Upper lobe of right lung (tissue), 1 donor: ENCODE measurements around the gene ANKS1B. TPM values are rescaled to one million over a fixed set of nuclear protein-coding genes. Genes with fewer than 3 reads are reported as not detected.

Experiments
- ATAC-seq: fragments of 200-7000 bp; cut with Tn5 transposase; one replicate; pipeline ENCODE4 v1.9.1; 2020; ENCODE audit warnings: mild to moderate bottlenecking, moderate library complexity
- DNase-seq: peaks from one replicate; pipeline ENCODE4 v3.0.0-alpha.2; 2020
- H3K27ac ChIP-seq: fragments of 200-600 bp; one replicate; pipeline ENCODE4 v1.8.0; 2022
- H3K27me3 ChIP-seq: fragments of 200-600 bp; one replicate; pipeline ENCODE4 v1.8.0; 2022; ENCODE audit warnings: mild to moderate bottlenecking
- H3K36me3 ChIP-seq: fragments of 200-600 bp; one replicate; pipeline ENCODE4 v1.8.0; 2022
- H3K4me1 ChIP-seq: fragments of 200-600 bp; one replicate; pipeline ENCODE4 v1.8.0; 2022
- H3K4me3 ChIP-seq: fragments of 200-600 bp; one replicate; pipeline ENCODE4 v1.8.0; 2022; ENCODE audit warnings: mild to moderate bottlenecking
- H3K9me3 ChIP-seq: fragments of 200-600 bp; one replicate; pipeline ENCODE4 v1.8.0; 2022
- CTCF ChIP-seq: fragments of 200-600 bp; IDR thresholded peaks from one replicate; pipeline ENCODE4 v1.8.0; 2022; ENCODE audit warnings: antibody characterized with exemption
- intact Hi-C: fragments of 100-400 bp; cut with DNase I; formaldehyde crosslinking; loops from one replicate; pipeline ENCODE4 v1.11.0; 2022
- total RNA-seq: library from RNA; stranded (reverse); fragmentation: NEBNext Ultra II Directional; extraction: Animal tissue kit (Norgen Biotek cat#: 25700); gene quantifications from one replicate; pipeline ENCODE4 v1.2.1, GENCODE V29; 2021
- donor health status: DM: no; HTN: yes; CAD: no; lungs with severe emphysema.

Gene ANKS1B
- total RNA-seq, 1 donor from 2014 or later = 5.3 TPM

GRCh38 chr12:98743362-98743953 is 1241.3 kb downstream of the ANKS1B start:
- peaks cover 21% of the 10 kb centered on the region for H3K27me3 ChIP-seq
- no peak for DNase-seq
- no peak for ATAC-seq
- intact Hi-C loops = no loop called here
- no peaks in the 10 kb centered on the region for H3K9me3 ChIP-seq
- H3K27ac ChIP-seq = no peak overlapping the region
- peak; percentile 36 for TF ChIP-seq CTCF
- H3K4me1 ChIP-seq = no peaks in the 10 kb centered on the region
- no peaks in the 10 kb centered on the region for H3K36me3 ChIP-seq
- H3K4me3 ChIP-seq = no peak overlapping the region

- Histone ChIP-seq H3K9me3 (no peaks in the 10 kb centered on the region), H3K27me3 (peaks cover 17% of the 10 kb centered on the region), H3K4me3 (no peak overlapping the region), H3K4me1 (peaks cover 2% of the 10 kb centered on the region), H3K36me3 (no peaks in the 10 kb centered on the region), H3K27ac (no peak overlapping the region)
- ATAC-seq (no peak), DNase-seq (no peak)
- TF ChIP-seq CTCF = no peak
- intact Hi-C loops = no loop called here
These were observed 1243.0 kb downstream of the ANKS1B start for GRCh38 chr12:98741556-98742265.

GRCh38 chr12:98741196-98741555 is 1243.6 kb downstream of the ANKS1B start:
- intact Hi-C loops = no loop called here
- H3K9me3 ChIP-seq = no peaks in the 10 kb centered on the region
- H3K36me3 ChIP-seq = peaks cover under 1% of the 10 kb centered on the region
- H3K4me1 ChIP-seq = peaks cover 8% of the 10 kb centered on the region
- H3K27me3 ChIP-seq = peaks cover 12% of the 10 kb centered on the region
- TF ChIP-seq CTCF = no peak
- ATAC-seq (no peak), DNase-seq (no peak)
- no peak overlapping the region for H3K4me3 ChIP-seq
- H3K27ac ChIP-seq = no peak overlapping the region

GRCh38 chr12:98740751-98741150 is 1244.0 kb downstream of the ANKS1B start:
- Histone ChIP-seq H3K27me3 (peaks cover 7% of the 10 kb centered on the region), H3K36me3 (peaks cover 5% of the 10 kb centered on the region), H3K27ac (no peak overlapping the region), H3K4me3 (no peak overlapping the region), H3K9me3 (no peaks in the 10 kb centered on the region), H3K4me1 (peaks cover 8% of the 10 kb centered on the region)
- DNase-seq = no peak
- no peak for ATAC-seq
- intact Hi-C loops = no loop called here
- TF ChIP-seq CTCF = no peak

GRCh38 chr12:98738539-98738938 is 1246.2 kb downstream of the ANKS1B start:
- no peak for DNase-seq
- intact Hi-C loops = no loop called here

More at GRCh38 chr12:98738539-98738938, 1246.2 kb downstream of the ANKS1B start:
- no peaks in the 10 kb centered on the region for H3K9me3 ChIP-seq
- peaks cover 16% of the 10 kb centered on the region for H3K36me3 ChIP-seq
- TF ChIP-seq CTCF = no peak
- no peaks in the 10 kb centered on the region for H3K27me3 ChIP-seq
- H3K27ac ChIP-seq = no peak overlapping the region
- H3K4me1 ChIP-seq = peaks cover 8% of the 10 kb centered on the region
- no peak for ATAC-seq
- H3K4me3 ChIP-seq = no peak overlapping the region
